ENCODE measurements around the gene ZIK1. TPM values are rescaled to one million over a fixed set of nuclear protein-coding genes. Genes with fewer than 3 reads are reported as not detected.

Gene ZIK1
- total and polyA plus RNA-seq, 12 donors = 1.2 to 5.4 (median 4.2) TPM

GRCh38 chr19:57552432-57552831 is 31.5 kb upstream of the ZIK1 start:
- H3K27me3 ChIP-seq = no peaks in the 10 kb centered on the region
- intact Hi-C loops (cut with DNase I) = no loop called here
- no peak overlapping the region for H3K4me3 ChIP-seq
- H3K4me1 ChIP-seq = peaks cover 0 to 7% (median 0%) of the 10 kb centered on the region in 9 donors
- peaks cover 5 to 95% (median 89%) of the 10 kb centered on the region in 9 donors for H3K36me3 ChIP-seq
- ATAC-seq = no peak
- H3K27ac ChIP-seq = no peak overlapping the region
- DNase-seq = no peak
- TF ChIP-seq CTCF (IDR thresholded peaks at IDR 0.05) = no peak
- 94 to 99% methylated on average over 2 of the region's 2 CpGs for WGBS, 2 donors
- H3K9me3 ChIP-seq = peaks cover 0 to 91% (median 47%) of the 10 kb centered on the region in 11 donors

GRCh38 chr19:57557659-57558058 is 26.3 kb upstream of the ZIK1 start:
- intact Hi-C loops (cut with DNase I) = no loop called here
- H3K36me3 ChIP-seq = peaks cover 0 to 43% (median 38%) of the 10 kb centered on the region in 9 donors
- peaks cover 3 to 31% (median 21%) of the 10 kb centered on the region in 9 donors for H3K4me1 ChIP-seq
- peaks cover 0 to 63% (median 1%) of the 10 kb centered on the region in 11 donors for H3K9me3 ChIP-seq
- 53 to 56% methylated on average over 5 of the region's 5 CpGs for WGBS, 2 donors
- H3K4me3 ChIP-seq = peak overlapping the region in 1 of 10 donors; percentile 100
- peak overlapping the region in 3 of 10 donors; percentile 18 to 88 (median 30) for H3K27ac ChIP-seq
- ATAC-seq (no peak), DNase-seq (no peak)
- TF ChIP-seq CTCF (IDR thresholded peaks at IDR 0.05) = no peak
- no peaks in the 10 kb centered on the region for H3K27me3 ChIP-seq

GRCh38 chr19:57558525-57558924 is 25.4 kb upstream of the ZIK1 start:
- Histone ChIP-seq H3K27me3 (no peaks in the 10 kb centered on the region), H3K36me3 (peaks cover 0 to 34% (median 29%) of the 10 kb centered on the region in 9 donors), H3K4me3 (peak overlapping the region; percentile 80 to 100 (median 96)), H3K9me3 (peaks cover 0 to 63% (median 4%) of the 10 kb centered on the region in 11 donors), H3K27ac (peak overlapping the region in 8 of 10 donors; percentile 74 to 93 (median 86)), H3K4me1 (peaks cover 3 to 31% (median 21%) of the 10 kb centered on the region in 9 donors)
- ATAC-seq (no peak), DNase-seq (no peak)
- intact Hi-C loops (cut with DNase I) = no loop called here
- peak in 2 of 9 donors; percentile 24 to 26 for TF ChIP-seq CTCF (IDR thresholded peaks at IDR 0.05)
- 9 to 27% methylated on average over 6 of the region's 6 CpGs for WGBS, 2 donors

- 0 to 1% methylated on average over 22 of the region's 22 CpGs for WGBS, 2 donors
These were observed 24.9 kb upstream of the ZIK1 start for GRCh38 chr19:57559008-57559403.

More at GRCh38 chr19:57559008-57559403, 24.9 kb upstream of the ZIK1 start:
- Histone ChIP-seq H3K27me3 (no peaks in the 10 kb centered on the region), H3K4me1 (peaks cover 3 to 31% (median 21%) of the 10 kb centered on the region in 9 donors), H3K4me3 (peak overlapping the region; percentile 80 to 100 (median 96)), H3K27ac (peak overlapping the region in 9 of 10 donors; percentile 72 to 93 (median 84)), H3K36me3 (peaks cover 0 to 29% (median 24%) of the 10 kb centered on the region in 9 donors), H3K9me3 (peaks cover 0 to 63% (median 5%) of the 10 kb centered on the region in 11 donors)
- TF ChIP-seq CTCF (IDR thresholded peaks at IDR 0.05) = no peak
- peak; percentile 14 to 18 for DNase-seq
- ATAC-seq = peak; percentile 21 to 71 (median 50)
- intact Hi-C loops (cut with DNase I) = no loop called here
